ENCODE measurements around the gene SPATA1. TPM values are rescaled to one million over a fixed set of nuclear protein-coding genes. Genes with fewer than 3 reads are reported as not detected.

Gene SPATA1
- total and polyA plus RNA-seq, 5 experiments from 2014 or later = 2.2 to 2.5 TPM; not detected in 3

DNA sequence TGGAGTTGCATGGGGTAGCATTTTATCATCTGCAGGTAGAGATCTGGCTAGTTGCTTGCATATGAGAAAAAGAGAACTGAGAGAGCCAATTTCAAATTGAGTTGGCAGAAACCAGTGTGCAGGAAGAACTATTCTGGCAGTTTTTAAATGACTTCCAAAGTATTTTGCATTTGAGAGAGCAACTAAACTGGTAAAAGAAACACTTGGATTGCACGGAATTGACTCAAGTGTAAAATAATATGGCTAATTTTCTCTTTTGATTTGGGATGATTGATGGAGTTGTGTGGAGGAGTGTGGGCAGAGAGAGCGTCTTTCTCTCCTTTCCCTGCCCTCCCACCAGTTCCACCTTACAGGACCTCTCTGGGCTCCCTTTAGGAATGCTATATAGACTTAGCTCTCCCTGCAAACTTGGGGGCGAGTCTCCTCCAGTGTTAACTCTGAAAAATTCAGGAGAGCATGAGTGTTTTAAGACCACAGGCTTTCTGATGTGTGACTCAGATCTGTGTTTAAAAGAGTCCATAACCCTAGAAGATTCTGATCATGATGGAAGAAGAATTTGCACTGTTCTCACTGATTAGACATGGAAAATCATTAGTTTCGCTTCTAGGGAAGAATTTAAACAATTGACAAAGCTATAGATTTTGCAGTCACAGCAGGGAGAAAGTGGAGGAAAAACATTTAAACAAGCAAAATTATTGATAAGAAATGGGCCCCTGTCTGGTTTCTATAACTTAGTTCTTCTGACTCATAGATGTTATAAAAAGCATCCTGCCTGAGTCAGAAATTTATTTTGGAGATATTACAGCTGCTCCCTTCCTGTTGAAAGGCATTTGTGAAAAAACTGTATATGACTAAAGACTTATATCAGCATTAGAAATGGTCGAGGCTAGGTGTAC is 92.9 kb downstream of the SPATA1 start:
- DNase-seq (no peak), ATAC-seq (no peak)
- Mint-ChIP-seq H3K4me3 (no peak overlapping the region), H3K36me3 (peaks cover 0 to 14% (median 8%) of the 10 kb centered on the region in 3 donors), H3K4me1 (peaks cover 0 to 8% (median 2%) of the 10 kb centered on the region in 4 donors), H3K27me3 (no peaks in the 10 kb centered on the region), H3K9me3 (peaks cover 0 to 14% (median 3%) of the 10 kb centered on the region in 9 donors), H3K27ac (peak overlapping the region in 3 of 10 donors; percentile 2 to 62 (median 52))
- POLR2A ChIA-PET = no interaction called here

DNA sequence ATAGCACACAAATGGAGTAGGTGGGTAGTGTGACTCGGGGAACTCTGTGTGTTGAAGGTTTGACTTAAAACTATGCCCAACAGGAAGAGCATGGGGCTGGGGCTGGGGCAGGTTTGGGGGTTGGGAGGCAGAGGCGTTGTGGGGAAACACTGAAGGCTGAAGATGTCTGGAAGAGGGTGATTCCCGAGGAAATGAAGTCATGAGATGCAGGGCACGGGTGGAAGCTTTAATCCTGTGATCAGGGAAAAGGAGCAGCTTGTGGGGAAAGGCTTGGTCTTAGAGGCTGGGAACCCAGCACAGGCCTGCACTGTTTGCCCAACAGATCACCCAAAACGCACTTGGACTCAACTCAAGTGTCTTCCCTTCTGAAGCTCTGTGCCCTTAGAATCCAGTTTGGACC is 94.6 kb downstream of the SPATA1 start:
- H3K36me3 Mint-ChIP-seq = peaks cover 0 to 30% (median 25%) of the 10 kb centered on the region in 3 donors
- POLR2A ChIA-PET = interaction anchor here (2.0 kb wide), 1 partner anchor 11 kb away, joined by 6 read pairs; no protein-coding TSS in a partner anchor
- ATAC-seq = no peak

DNA sequence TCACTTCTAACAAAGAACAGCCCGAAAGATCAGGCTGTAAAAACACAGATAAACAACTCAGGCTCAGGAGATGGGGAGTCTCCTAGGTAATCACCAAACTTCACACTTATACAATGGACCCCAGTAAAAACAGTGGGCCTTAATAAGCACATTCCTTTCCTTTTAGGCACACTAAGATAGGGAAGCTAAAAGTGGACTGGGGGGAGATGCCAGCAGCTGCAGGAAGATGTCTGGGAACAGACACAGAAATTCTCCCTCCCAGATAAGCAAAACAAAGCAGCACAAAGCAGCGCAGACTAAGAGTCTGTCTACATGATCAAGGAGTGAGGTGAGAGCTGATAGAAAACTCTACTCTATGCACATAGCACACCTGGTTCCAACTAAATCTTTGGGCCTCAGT is 97.0 kb downstream of the SPATA1 start:
- no peak overlapping the region for H3K4me3 Mint-ChIP-seq
- peaks cover 0 to 1% (median 0%) of the 10 kb centered on the region in 5 donors for H3K27me3 Mint-ChIP-seq
- peaks cover 0 to 8% (median 2%) of the 10 kb centered on the region in 4 donors for H3K4me1 Mint-ChIP-seq
- peaks cover 0 to 41% (median 29%) of the 10 kb centered on the region in 9 donors for H3K9me3 Mint-ChIP-seq
- ATAC-seq (no peak), DNase-seq (no peak)
- peak overlapping the region in 5 of 10 donors; percentile 11 to 70 (median 37) for H3K27ac Mint-ChIP-seq
- H3K36me3 Mint-ChIP-seq = peaks cover 0 to 41% (median 34%) of the 10 kb centered on the region in 3 donors
- POLR2A ChIA-PET = no interaction called here

More for the DNA sequence above, 94.6 kb downstream of the SPATA1 start:
- H3K4me1 Mint-ChIP-seq = peaks cover 0 to 8% (median 2%) of the 10 kb centered on the region in 4 donors
- peaks cover 0 to 29% (median 20%) of the 10 kb centered on the region in 9 donors for H3K9me3 Mint-ChIP-seq
- no peak for DNase-seq
- H3K4me3 Mint-ChIP-seq = no peak overlapping the region
- H3K27me3 Mint-ChIP-seq = peaks cover 0 to under 1% (median 0%) of the 10 kb centered on the region in 5 donors
- peak overlapping the region in 1 of 10 donors; percentile 52 for H3K27ac Mint-ChIP-seq

DNA sequence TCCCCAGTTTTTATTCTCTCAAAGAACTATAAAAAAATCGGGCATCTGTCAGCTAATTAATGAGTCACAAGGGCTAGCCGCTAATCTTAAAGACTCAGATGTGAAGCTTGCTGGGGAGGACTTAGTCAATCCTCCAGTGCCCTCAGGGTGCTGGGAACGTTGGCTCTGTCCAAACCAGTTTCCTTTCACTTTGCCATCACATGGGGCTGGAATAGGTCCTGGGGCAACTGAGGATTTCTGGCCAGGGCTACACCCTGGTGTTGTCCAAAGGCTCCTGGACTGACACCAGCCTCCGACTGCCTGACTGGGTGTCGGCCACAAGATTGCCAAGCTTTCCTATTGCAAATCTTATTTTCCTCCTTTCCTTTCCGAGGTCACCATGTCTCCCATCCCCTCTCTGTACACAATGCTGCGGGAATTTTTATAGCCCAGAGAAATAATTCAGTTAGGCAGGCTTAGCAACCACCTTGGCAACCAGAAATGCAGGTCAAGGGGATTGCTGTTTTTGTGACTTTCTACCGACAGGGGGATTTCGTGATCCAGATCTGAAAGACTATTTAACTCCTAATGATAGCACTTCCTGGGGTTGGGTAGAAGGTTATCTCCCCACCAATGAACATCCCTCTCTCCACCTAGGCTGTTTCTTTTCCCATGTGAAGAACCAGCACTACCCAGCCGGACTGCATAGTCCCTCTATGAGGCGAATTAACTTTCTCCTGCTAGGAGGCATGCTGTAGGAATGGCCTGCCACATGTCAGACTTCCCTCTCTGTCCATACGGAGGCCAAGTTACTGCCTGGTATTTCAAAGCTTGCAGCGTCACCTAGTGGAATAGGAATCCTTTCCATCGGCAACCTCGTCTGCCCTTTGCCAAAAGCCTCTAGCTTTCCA is 98.0 kb downstream of the SPATA1 start:
- H3K36me3 Mint-ChIP-seq = peaks cover 0 to 41% (median 34%) of the 10 kb centered on the region in 3 donors
- peaks cover 0 to 41% (median 29%) of the 10 kb centered on the region in 9 donors for H3K9me3 Mint-ChIP-seq
- peak overlapping the region in 1 of 10 donors; percentile 11 for H3K27ac Mint-ChIP-seq
- peaks cover 0 to 6% (median 2%) of the 10 kb centered on the region in 4 donors for H3K4me1 Mint-ChIP-seq
- no peak for DNase-seq
- no peak for ATAC-seq
- no peak overlapping the region for H3K4me3 Mint-ChIP-seq
- peaks cover 0 to 1% (median 0%) of the 10 kb centered on the region in 5 donors for H3K27me3 Mint-ChIP-seq
- POLR2A ChIA-PET = no interaction called here

DNA sequence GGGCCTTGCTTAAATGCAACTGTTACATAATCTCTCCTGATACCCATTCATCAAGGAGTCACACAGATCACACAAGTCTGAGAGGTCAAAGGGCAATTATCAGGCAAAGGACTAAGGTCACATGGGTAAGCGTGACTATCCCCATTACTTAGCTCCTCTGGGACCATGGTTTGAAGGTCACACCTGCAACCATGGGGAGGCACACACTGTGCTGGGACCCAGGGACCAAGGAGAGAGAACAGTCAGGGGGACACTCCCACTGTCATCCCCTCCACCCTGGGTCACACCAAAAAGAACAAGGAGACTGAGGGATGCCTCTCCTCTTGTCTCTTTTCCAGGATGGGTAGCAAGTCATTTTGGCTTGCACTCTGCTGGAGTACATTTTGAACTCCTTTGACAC is 99.0 kb downstream of the SPATA1 start:
- Mint-ChIP-seq H3K9me3 (peaks cover 0 to 41% (median 29%) of the 10 kb centered on the region in 9 donors), H3K27ac (no peak overlapping the region), H3K36me3 (peaks cover 0 to 41% (median 34%) of the 10 kb centered on the region in 3 donors), H3K27me3 (peaks cover 0 to 1% (median 0%) of the 10 kb centered on the region in 5 donors), H3K4me3 (no peak overlapping the region), H3K4me1 (peaks cover 0 to 3% (median 0%) of the 10 kb centered on the region in 4 donors)
- no peak for DNase-seq
- ATAC-seq = no peak
- POLR2A ChIA-PET = interaction anchor here (1.4 kb wide), 1 partner anchor 31 kb away, joined by 4 read pairs; the partner anchor contains the start of gene CTBS

DNA sequence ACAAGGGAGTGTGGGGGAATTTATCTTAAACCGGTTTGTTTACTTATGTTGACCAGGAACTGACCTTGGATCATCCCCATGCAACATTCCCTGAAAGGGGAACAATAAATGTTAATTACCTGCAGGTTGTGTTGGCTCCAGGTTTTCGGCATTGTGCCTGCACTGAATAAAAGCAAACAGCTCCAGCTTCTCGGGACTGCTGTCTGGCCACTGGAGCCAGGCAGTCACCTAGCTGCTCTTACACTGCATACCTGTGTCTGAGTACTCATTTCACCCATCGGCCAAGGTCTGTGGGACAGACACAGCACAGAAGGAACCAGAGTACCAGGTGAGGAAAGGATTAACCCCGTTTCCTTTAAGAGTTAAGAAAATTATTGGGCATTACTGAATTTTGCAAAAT is 100.8 kb downstream of the SPATA1 start:
- Mint-ChIP-seq H3K36me3 (peaks cover 0 to 40% (median 34%) of the 10 kb centered on the region in 3 donors), H3K4me1 (peaks cover 12 to 16% (median 14%) of the 10 kb centered on the region in 4 donors), H3K27me3 (peaks cover 0 to 5% (median 0%) of the 10 kb centered on the region in 5 donors), H3K4me3 (no peak overlapping the region), H3K27ac (no peak overlapping the region), H3K9me3 (peaks cover 0 to 41% (median 31%) of the 10 kb centered on the region in 9 donors)
- POLR2A ChIA-PET = interaction anchor here (2.9 kb wide), 1 partner anchor 33 kb away, joined by 11 read pairs; the partner anchor contains the start of gene CTBS
- DNase-seq (no peak), ATAC-seq (no peak)

DNA sequence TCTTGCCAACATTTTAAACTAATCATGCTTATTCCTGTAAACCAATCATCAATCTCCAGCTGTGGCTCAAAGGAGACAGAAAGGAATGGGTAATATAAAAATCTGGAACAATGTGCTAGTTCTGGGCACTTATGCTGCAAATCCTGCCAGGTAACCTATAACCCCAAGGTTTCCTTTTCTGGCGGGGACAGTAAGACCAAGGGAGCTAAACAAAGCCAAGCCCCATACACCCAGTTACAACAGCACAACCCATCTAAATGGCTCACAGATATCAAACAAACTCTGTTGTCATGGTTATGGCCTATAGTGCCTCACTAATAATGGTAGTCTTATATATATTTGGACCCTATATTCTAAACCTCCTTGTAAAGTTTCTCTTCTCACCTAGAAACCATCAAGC is 104.9 kb downstream of the SPATA1 start:
- Mint-ChIP-seq H3K4me1 (peaks cover 18 to 33% (median 22%) of the 10 kb centered on the region in 4 donors), H3K27me3 (peaks cover 0 to 5% (median 0%) of the 10 kb centered on the region in 5 donors), H3K36me3 (peaks cover 0 to 13% (median 12%) of the 10 kb centered on the region in 3 donors), H3K4me3 (peak overlapping the region in 9 of 10 donors; percentile 49 to 85 (median 67)), H3K27ac (peak overlapping the region; percentile 88 to 97 (median 96)), H3K9me3 (peaks cover 0 to 22% (median 14%) of the 10 kb centered on the region in 9 donors)
- ATAC-seq = peak in 1 of 2 donors; percentile 10
- POLR2A ChIA-PET = interaction anchor here (0.9 to 4.0 kb wide), 8 partner anchors 10 to 467 kb away, joined by 3 to 41 read pairs (median 8); partner anchors contain the start of genes CTBS, GNG5, PRKACB and RPF1
- DNase-seq = no peak

DNA sequence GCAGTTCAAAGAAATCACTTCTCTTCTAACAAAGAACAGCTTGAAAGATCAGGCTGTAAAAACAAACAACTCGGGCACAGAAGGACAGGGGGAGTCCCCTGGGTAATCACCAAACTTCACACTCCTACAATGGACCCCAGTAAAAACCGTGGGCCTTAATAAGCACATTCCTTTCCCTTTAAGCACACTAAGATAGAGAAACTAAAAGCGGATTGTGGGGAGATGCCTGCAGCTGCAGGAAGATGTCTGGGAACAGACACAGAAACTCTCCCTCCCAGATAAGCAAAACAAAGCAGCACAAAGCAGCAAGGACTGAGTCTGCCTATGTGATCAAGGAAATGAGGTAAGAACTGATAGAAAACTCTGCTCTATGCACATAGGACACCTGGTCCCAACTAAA is 105.6 kb downstream of the SPATA1 start:
- POLR2A ChIA-PET = interaction anchor here (0.9 to 4.0 kb wide), 9 partner anchors 9 to 468 kb away, joined by 3 to 41 read pairs (median 7); partner anchors contain the start of genes CTBS, GNG5, PRKACB and RPF1
- peaks cover 0 to 6% (median 5%) of the 10 kb centered on the region in 3 donors for H3K36me3 Mint-ChIP-seq
- peaks cover 0 to 5% (median 0%) of the 10 kb centered on the region in 5 donors for H3K27me3 Mint-ChIP-seq
- peaks cover 0 to 15% (median 8%) of the 10 kb centered on the region in 9 donors for H3K9me3 Mint-ChIP-seq
- H3K27ac Mint-ChIP-seq = peak overlapping the region; percentile 88 to 97 (median 96)
- ATAC-seq (peak; percentile 96), DNase-seq (peak in 7 of 10 donors; percentile 12 to 67 (median 45))
- peaks cover 18 to 33% (median 22%) of the 10 kb centered on the region in 4 donors for H3K4me1 Mint-ChIP-seq
- H3K4me3 Mint-ChIP-seq = peak overlapping the region; percentile 49 to 85 (median 66)

DNA sequence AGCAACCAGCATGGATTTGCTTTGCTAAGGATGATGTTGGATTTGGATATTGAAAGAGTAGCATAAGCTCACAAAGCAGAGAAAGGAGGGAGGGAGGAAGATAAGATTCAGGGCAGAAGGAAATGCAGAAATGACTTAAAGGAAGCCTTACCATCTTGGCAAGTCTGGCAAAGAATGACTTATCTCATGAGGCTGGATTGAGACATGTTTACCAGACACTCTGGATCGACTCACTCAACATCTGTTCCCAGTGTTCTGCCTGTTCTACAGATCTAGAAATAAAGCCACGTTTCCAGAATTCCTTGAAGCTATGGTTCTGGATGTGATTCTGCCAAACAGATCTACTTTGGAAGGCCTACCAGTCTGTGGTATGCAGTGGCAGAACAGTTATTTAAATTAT is 106.8 kb downstream of the SPATA1 start:
- H3K4me3 Mint-ChIP-seq = peak overlapping the region in 1 of 10 donors; percentile 37
- peaks cover 18 to 33% (median 22%) of the 10 kb centered on the region in 4 donors for H3K4me1 Mint-ChIP-seq
- H3K27me3 Mint-ChIP-seq = peaks cover 0 to 5% (median 0%) of the 10 kb centered on the region in 5 donors
- peaks cover 0 to 5% (median 5%) of the 10 kb centered on the region in 3 donors for H3K36me3 Mint-ChIP-seq
- H3K27ac Mint-ChIP-seq = peak overlapping the region in 9 of 10 donors; percentile 87 to 97 (median 96)
- DNase-seq (no peak), ATAC-seq (no peak)
- peaks cover 0 to 15% (median 5%) of the 10 kb centered on the region in 9 donors for H3K9me3 Mint-ChIP-seq
- POLR2A ChIA-PET = interaction anchor here (0.8 to 4.0 kb wide), 4 partner anchors 39 to 178 kb away, joined by 4 to 41 read pairs (median 12); partner anchors contain the start of genes CTBS, GNG5, RPF1 and SPATA1

DNA sequence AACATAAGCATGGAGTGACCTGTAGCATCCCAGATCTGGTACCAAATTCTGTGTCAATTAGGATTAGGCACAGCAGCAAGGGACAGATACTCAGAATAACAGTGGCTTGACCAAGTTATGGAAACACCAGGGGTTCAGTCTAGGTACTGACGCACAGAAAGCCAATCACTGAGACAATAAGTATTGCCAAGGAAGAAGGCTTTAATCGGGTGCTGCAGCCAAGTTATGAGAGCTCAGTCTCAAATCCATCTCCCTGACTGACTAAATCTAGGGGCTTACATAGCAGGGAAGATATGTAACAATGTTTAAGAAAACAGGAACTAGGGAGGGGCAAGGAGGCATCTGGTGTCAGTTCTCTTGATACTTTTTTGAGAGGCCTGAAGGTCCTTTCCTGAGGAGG is 107.7 kb downstream of the SPATA1 start:
- Mint-ChIP-seq H3K36me3 (peaks cover 0 to 5% (median 5%) of the 10 kb centered on the region in 3 donors), H3K4me1 (peaks cover 18 to 33% (median 22%) of the 10 kb centered on the region in 4 donors), H3K9me3 (peaks cover 0 to 15% (median 5%) of the 10 kb centered on the region in 9 donors), H3K4me3 (no peak overlapping the region), H3K27ac (peak overlapping the region in 1 of 10 donors; percentile 66), H3K27me3 (peaks cover 0 to 5% (median 0%) of the 10 kb centered on the region in 5 donors)
- POLR2A ChIA-PET = interaction anchor here (0.6 to 0.9 kb wide), 2 partner anchors 40 to 82 kb away, joined by 4 to 5 read pairs; partner anchors contain the start of gene CTBS
- ATAC-seq (no peak), DNase-seq (no peak)

DNA sequence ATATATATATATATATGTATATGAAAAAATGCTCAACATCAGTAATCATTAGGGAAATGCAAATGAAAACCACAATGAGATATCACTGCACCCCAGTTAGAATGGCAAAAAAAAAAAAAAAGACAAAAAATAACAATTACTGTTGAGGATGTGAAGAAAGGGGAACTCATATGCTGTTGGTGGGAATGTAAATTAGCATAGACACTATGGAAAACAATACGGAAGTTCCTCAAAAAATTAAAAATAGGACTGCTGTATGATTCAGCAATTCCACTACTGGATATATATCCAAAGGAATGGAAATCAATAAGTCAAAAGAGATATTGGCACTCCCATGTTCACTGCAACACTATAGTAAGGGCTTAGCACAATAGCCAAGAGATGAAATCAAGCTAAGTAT is 109.6 kb downstream of the SPATA1 start:
- Mint-ChIP-seq H3K36me3 (peaks cover 0 to 5% (median 5%) of the 10 kb centered on the region in 3 donors), H3K27me3 (peaks cover 0 to 9% (median 0%) of the 10 kb centered on the region in 5 donors), H3K4me3 (no peak overlapping the region), H3K4me1 (peaks cover 18 to 34% (median 27%) of the 10 kb centered on the region in 4 donors), H3K9me3 (peaks cover 0 to 11% (median 5%) of the 10 kb centered on the region in 9 donors), H3K27ac (no peak overlapping the region)
- no peak for DNase-seq
- ATAC-seq = no peak
- POLR2A ChIA-PET = no interaction called here
